Kidney (tissue), 14 donors: Measurements from ENCODE around the gene BMP7. TPM values are rescaled to one million over a fixed set of nuclear protein-coding genes. Genes with fewer than 3 reads are reported as not detected.

ENCODE experiments used
- DNase-seq, 5 donors: peaks; one replicate each; pipeline ENCODE4 v3.0.0-alpha.2; 2013 to 2020
- FAIRE-seq: peaks from 2 replicates; lab custom pipeline; 2012; peaks lifted over from hg19 to GRCh38; lab: Jason Lieb, UNC
- H3K27ac ChIP-seq, 2 donors: one replicate each; pipeline ENCODE4 v1.7.0; 2013; ENCODE audit warnings: low read depth in 2 of 2, low read length in 2 of 2, inconsistent platforms in 1 of 2
- H3K27me3 ChIP-seq: one replicate; pipeline ENCODE4 v1.7.1; 2013; ENCODE audit warnings: low read length, inconsistent platforms; ENCODE audit not compliant: control insufficient read depth, insufficient read depth
- H3K36me3 ChIP-seq, 3 donors: one replicate each; pipeline versions ENCODE4 v1.7.0 to v1.7.1; 2013; ENCODE audit warnings: low read length in 3 of 3, control low read depth in 1 of 3, inconsistent platforms in 1 of 3; ENCODE audit not compliant: insufficient read depth in 3 of 3, control insufficient read depth in 2 of 3
- H3K4me1 ChIP-seq, 3 donors: one replicate each; pipeline versions ENCODE4 v1.7.0 to v1.7.1; 2013; ENCODE audit warnings: low read length in 3 of 3, inconsistent platforms in 1 of 3, low read depth in 1 of 3; ENCODE audit not compliant: control insufficient read depth in 2 of 3, insufficient read depth in 2 of 3
- H3K4me3 ChIP-seq, 3 donors: one replicate each; pipeline versions ENCODE4 v1.7.0 to v1.8.1; 2013; ENCODE audit warnings: low read length in 3 of 3, control low read depth in 1 of 3, inconsistent platforms in 1 of 3
- H3K9ac ChIP-seq, 3 donors: one replicate each; pipeline versions ENCODE4 v1.7.0 to v1.7.1; 2013; ENCODE audit warnings: low read length in 3 of 3, control low read depth in 1 of 3, inconsistent platforms in 1 of 3
- H3K9me3 ChIP-seq, 3 donors: one replicate each; pipeline versions ENCODE4 v1.7.0 to v1.7.1; 2013; ENCODE audit warnings: low read length in 3 of 3, control low read depth in 1 of 3, inconsistent platforms in 1 of 3; ENCODE audit not compliant: control insufficient read depth in 2 of 3, insufficient read depth in 1 of 3
- intact Hi-C: fragments of 100-400 bp; cut with DNase I; formaldehyde crosslinking; loops from one replicate; pipeline ENCODE4 v1.11.1; 2022
- polyA plus RNA-seq: library from polyadenylated mRNA; stranded (reverse); fragments of 350-450 nt; fragmentation: Illumina TruSeq; extraction: RNeasy Lipid Tissue Mini Kit (QIAGEN cat#74804); gene quantifications from one replicate; pipeline ENCODE4 v1.2.3, GENCODE V29; 2014; ENCODE audit warnings: low read depth, low replicate concordance; ENCODE audit not compliant: insufficient read depth
- total RNA-seq: library from RNA; stranded (reverse); fragmentation: NEBNext Ultra II Directional; extraction: Animal tissue kit (Norgen Biotek cat#: 25700); gene quantifications from one replicate; pipeline ENCODE4 v1.2.1, GENCODE V29; 2021
- TF ChIP-seq, protein P1 (sequence below): IDR thresholded peaks from 3 replicates; pipeline ENCODE4 v1.5.1; 2012; ENCODE audit warnings: mild to moderate bottlenecking, moderate library complexity, borderline replicate concordance; ENCODE audit not compliant: insufficient read depth; ENCODE audit errors: extremely low read depth
- donor health status: control.
- donor health status: control.
- donor health status: control.
- donor health status: control.
- donor health status: control.
- donor health status: DM: yes; HTN: yes; CAD: no.
- donor health status: Normal renal cell carcinoma (clear cell type).

BMP7 gene
- total and polyA plus RNA-seq, 2 donors from 2014 or later, result 1.6 to 11.3 TPM

DNA sequence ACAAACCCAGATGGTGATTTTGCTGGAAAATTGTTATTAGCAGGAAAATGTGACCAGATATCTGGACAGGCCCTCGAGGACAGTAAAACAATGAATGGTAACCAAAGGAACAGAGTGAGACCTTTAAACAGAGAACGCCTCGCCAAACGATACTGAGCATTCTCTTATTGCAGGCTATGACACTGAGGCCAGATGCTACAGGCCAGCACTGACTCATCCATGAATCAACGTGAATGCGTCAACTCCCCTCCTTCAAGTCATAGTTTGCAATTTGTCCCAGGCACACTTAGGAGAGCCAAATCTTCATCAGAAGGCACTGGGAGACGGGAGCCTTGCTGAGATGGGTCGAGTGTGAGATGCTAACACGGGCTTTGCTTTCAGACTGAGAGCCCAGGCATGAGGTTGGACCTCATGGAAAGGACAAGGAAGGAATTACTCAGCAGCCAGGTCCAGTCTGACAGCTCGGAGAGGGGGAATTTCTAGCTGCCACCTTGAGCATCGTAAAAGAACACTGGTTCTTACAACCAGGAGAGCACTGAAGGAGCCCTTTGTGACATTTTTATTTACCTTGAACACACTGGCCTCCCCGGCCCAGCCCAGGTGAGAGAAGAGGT is 60.7 kb downstream of the BMP7 start:
- intact Hi-C loops, result no loop called here
- Histone ChIP-seq H3K4me3 (no peak overlapping the region), H3K27me3 (no peaks in the 10 kb centered on the region), H3K36me3 (no peaks in the 10 kb centered on the region), H3K27ac (no peak overlapping the region), H3K4me1 (peaks cover 0 to 3% (median 0%) of the 10 kb centered on the region in 3 donors), H3K9ac (no peak overlapping the region), H3K9me3 (peaks cover 0 to 8% (median 0%) of the 10 kb centered on the region in 3 donors)
- DNase-seq (no peak), FAIRE-seq (no peak)
- TF ChIP-seq, protein P1, sequence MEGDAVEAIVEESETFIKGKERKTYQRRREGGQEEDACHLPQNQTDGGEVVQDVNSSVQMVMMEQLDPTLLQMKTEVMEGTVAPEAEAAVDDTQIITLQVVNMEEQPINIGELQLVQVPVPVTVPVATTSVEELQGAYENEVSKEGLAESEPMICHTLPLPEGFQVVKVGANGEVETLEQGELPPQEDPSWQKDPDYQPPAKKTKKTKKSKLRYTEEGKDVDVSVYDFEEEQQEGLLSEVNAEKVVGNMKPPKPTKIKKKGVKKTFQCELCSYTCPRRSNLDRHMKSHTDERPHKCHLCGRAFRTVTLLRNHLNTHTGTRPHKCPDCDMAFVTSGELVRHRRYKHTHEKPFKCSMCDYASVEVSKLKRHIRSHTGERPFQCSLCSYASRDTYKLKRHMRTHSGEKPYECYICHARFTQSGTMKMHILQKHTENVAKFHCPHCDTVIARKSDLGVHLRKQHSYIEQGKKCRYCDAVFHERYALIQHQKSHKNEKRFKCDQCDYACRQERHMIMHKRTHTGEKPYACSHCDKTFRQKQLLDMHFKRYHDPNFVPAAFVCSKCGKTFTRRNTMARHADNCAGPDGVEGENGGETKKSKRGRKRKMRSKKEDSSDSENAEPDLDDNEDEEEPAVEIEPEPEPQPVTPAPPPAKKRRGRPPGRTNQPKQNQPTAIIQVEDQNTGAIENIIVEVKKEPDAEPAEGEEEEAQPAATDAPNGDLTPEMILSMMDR, result no peak

DNA sequence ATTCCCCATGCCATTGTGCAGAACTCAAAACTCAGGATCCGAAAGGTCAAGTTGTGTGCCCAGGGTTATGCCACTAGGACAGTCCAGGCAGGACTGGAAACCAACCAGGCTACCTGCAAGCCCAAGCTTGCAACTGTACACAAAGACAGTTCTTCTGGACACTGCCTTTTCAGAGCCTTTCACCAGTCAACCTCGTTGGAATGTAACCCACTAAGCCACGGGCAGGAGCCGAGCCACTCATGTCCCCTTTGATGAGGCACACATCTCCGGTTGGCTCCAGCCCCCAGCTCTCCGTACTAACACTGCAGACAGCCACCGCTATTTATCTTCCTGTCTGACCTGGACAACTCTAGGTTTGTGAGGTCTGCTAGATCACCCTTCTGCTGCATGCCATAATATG is 62.5 kb downstream of the BMP7 start:
- Histone ChIP-seq H3K9ac (no peak overlapping the region), H3K36me3 (no peaks in the 10 kb centered on the region), H3K27me3 (no peaks in the 10 kb centered on the region), H3K4me3 (no peak overlapping the region), H3K4me1 (no peaks in the 10 kb centered on the region), H3K9me3 (peaks cover 0 to 8% (median 0%) of the 10 kb centered on the region in 3 donors), H3K27ac (no peak overlapping the region)
- no peak for FAIRE-seq
- no peak for DNase-seq
- intact Hi-C loops, result no loop called here
- TF ChIP-seq, protein P1, result no peak

DNA sequence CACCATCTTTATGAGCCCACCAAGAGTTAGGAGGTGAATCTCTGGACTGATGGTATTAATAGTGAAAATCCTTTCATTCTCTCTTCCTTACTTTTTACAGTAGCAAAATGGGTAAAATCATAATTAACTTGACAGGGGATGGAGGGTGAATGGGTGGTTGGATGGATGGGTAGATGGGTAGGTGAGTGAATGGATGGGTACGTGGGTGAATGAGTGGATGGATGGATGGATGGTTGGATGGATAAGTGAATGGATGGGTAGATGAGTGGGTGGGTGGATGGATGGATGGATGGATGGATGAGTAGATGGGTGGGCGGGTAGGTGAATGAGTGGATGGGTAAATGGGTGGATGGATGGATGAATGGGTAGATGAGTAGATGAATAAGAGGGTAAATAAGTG is 63.2 kb downstream of the BMP7 start:
- FAIRE-seq (no peak), DNase-seq (no peak)
- no peak overlapping the region for H3K27ac ChIP-seq
- no peaks in the 10 kb centered on the region for H3K27me3 ChIP-seq
- TF ChIP-seq, protein P1, result no peak
- H3K36me3 ChIP-seq, result no peaks in the 10 kb centered on the region
- H3K4me1 ChIP-seq, result no peaks in the 10 kb centered on the region
- H3K9ac ChIP-seq, result no peak overlapping the region
- peaks cover 0 to 8% (median 0%) of the 10 kb centered on the region in 3 donors for H3K9me3 ChIP-seq
- no peak overlapping the region for H3K4me3 ChIP-seq
- intact Hi-C loops, result no loop called here

DNA sequence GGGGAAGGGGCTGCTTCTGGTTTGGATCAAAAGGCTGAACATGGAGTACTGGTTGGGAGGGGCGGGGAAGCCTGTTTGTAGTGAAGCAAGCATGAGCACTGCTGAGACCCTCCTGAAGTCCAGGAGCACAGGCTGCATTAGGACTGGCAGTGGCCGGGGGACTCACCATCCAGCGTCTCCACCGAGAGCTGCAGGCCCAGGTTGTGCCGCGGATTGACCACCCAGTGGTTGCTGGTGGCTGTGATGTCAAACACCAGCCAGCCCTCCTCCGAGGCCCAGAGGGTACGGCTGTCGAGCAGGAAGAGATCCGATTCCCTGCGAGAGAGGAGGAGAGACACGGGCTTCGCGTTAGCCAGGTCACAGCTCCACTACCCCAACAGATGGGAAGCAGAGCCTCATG is 64.1 kb downstream of the BMP7 start:
- DNase-seq (no peak), FAIRE-seq (no peak)
- Histone ChIP-seq H3K9ac (no peak overlapping the region), H3K4me1 (no peaks in the 10 kb centered on the region), H3K9me3 (peaks cover 0 to 7% (median 0%) of the 10 kb centered on the region in 3 donors), H3K4me3 (no peak overlapping the region), H3K27ac (no peak overlapping the region), H3K27me3 (no peaks in the 10 kb centered on the region), H3K36me3 (no peaks in the 10 kb centered on the region)
- TF ChIP-seq, protein P1, result no peak
- intact Hi-C loops, result no loop called here
